Neural cell (in vitro differentiated cells): ENCODE results near the gene ARHGAP30. TPM values are rescaled to one million over a fixed set of nuclear protein-coding genes. Genes with fewer than 3 reads are reported as not detected.
A peak's percentile ranks its signal among the peaks of the same experiment; 100 is the strongest.

Source experiments
- H2AFZ ChIP-seq: fragments of 200-600, 300-800 bp; sonication (generic), shearing (Covaris generic); 2 replicates; pipeline ENCODE4 v1.6.0; 2014; ENCODE audit warnings: low read depth, mild to moderate bottlenecking, antibody characterized with exemption, low read length, moderate library complexity
- H3F3A ChIP-seq: fragments of 200-600 bp; shearing (Covaris generic); 2 replicates; pipeline ENCODE4 v1.6.1; 2016; ENCODE audit warnings: mild to moderate bottlenecking, moderate library complexity, mixed read lengths, antibody characterized with exemption, low read length; ENCODE audit not compliant: insufficient read depth, poor library complexity, severe bottlenecking
- H3K27ac ChIP-seq: fragments of 200-600, 300-800 bp; sonication (generic), shearing (Covaris generic); 2 replicates; pipeline ENCODE4 v1.5.1; 2014; ENCODE audit warnings: mild to moderate bottlenecking, low read length, moderate library complexity
- H3K27me3 ChIP-seq: fragments of 300-800, 200-600 bp; sonication (generic), shearing (Covaris generic); 2 replicates; pipeline ENCODE4 v1.6.0; 2014; ENCODE audit warnings: mild to moderate bottlenecking, low read depth, low read length, moderate library complexity; ENCODE audit not compliant: insufficient read depth
- H3K36me3 ChIP-seq: fragments of 300-800, 200-600 bp; sonication (generic), shearing (Covaris generic); 2 replicates; pipeline ENCODE4 v1.5.1; 2014; ENCODE audit warnings: mild to moderate bottlenecking, antibody characterized with exemption, low read length, moderate library complexity; ENCODE audit not compliant: insufficient read depth
- H3K4me2 ChIP-seq: fragments of 300-800, 200-600 bp; sonication (generic), shearing (Covaris generic); 2 replicates; pipeline ENCODE4 v1.6.0; 2014; ENCODE audit warnings: mild to moderate bottlenecking, low read length
- H3K4me3 ChIP-seq: fragments of 300-800, 200-600 bp; sonication (generic), shearing (Covaris generic); 2 replicates; pipeline ENCODE4 v1.5.1; 2014; ENCODE audit warnings: mild to moderate bottlenecking, low read length, moderate library complexity
- H3K79me2 ChIP-seq: fragments of 200-600 bp; shearing (Covaris generic); replicated peaks from 2 replicates; pipeline ENCODE4 v1.6.0; 2014; ENCODE audit warnings: mild to moderate bottlenecking, low read length, moderate library complexity; ENCODE audit not compliant: insufficient read depth
- H3K9ac ChIP-seq: fragments of 300-800, 200-600 bp; sonication (generic), shearing (Covaris generic); 2 replicates; pipeline ENCODE4 v1.6.1; 2016; ENCODE audit warnings: mild to moderate bottlenecking, low read length, mixed read lengths
- H3K9me2 ChIP-seq: fragments of 200-600 bp; shearing (Covaris generic); 2 replicates; pipeline ENCODE4 v1.6.1; 2016; ENCODE audit warnings: mild to moderate bottlenecking, low read length, mixed read lengths; ENCODE audit not compliant: insufficient read depth
- H3K9me3 ChIP-seq: fragments of 200-600, 300-800 bp; sonication (generic), shearing (Covaris generic); 2 replicates; pipeline ENCODE4 v1.6.1; 2016; ENCODE audit warnings: mild to moderate bottlenecking, mixed run types, low read length, moderate library complexity, mixed read lengths
- H4K20me1 ChIP-seq: fragments of 200-600 bp; shearing (Covaris generic); 2 replicates; pipeline ENCODE4 v1.6.1; 2016; ENCODE audit warnings: mild to moderate bottlenecking, mixed run types; ENCODE audit not compliant: insufficient read depth
- CTCF ChIP-seq: fragments of 450-650 bp; IDR thresholded peaks from 2 replicates; pipeline ENCODE4 v1.5.1; 2014; ENCODE audit warnings: antibody characterized with exemption, mild to moderate bottlenecking, moderate library complexity; ENCODE audit not compliant: poor library complexity, severe bottlenecking
- EP300 ChIP-seq: fragments of 450-650 bp; conservative IDR thresholded peaks from 2 replicates; pipeline ENCODE4 v1.6.1; 2014; ENCODE audit warnings: antibody characterized with exemption, mild to moderate bottlenecking, moderate library complexity; ENCODE audit not compliant: poor library complexity, severe bottlenecking
- EZH2 ChIP-seq: fragments of 200-600, 300-800 bp; shearing (Covaris generic), sonication (generic); IDR thresholded peaks from 2 replicates; pipeline ENCODE4 v1.6.1; 2014; ENCODE audit warnings: antibody characterized with exemption, low read length, borderline replicate concordance, mild to moderate bottlenecking; ENCODE audit not compliant: insufficient read depth, poor library complexity, severe bottlenecking
- MXI1 ChIP-seq: fragments of 450-650 bp; conservative IDR thresholded peaks from 2 replicates; pipeline ENCODE4 v1.6.1; 2014; ENCODE audit warnings: antibody characterized with exemption, mild to moderate bottlenecking; ENCODE audit not compliant: poor library complexity, severe bottlenecking
- POLR2AphosphoS5 ChIP-seq: IDR thresholded peaks from 2 replicates; pipeline ENCODE4 v1.6.1; 2012
- RAD21 ChIP-seq: fragments of 450-650 bp; conservative IDR thresholded peaks from 2 replicates; pipeline ENCODE4 v1.6.1; 2014; ENCODE audit warnings: antibody characterized with exemption, mild to moderate bottlenecking, moderate library complexity
- REST ChIP-seq: IDR thresholded peaks from 2 replicates; pipeline ENCODE4 v1.6.1; 2012; ENCODE audit warnings: borderline replicate concordance
- SMC3 ChIP-seq: fragments of 450-650 bp; conservative IDR thresholded peaks from 2 replicates; pipeline ENCODE4 v1.6.1; 2014; ENCODE audit warnings: antibody characterized with exemption, mild to moderate bottlenecking, moderate library complexity; ENCODE audit not compliant: poor library complexity
- polyA plus RNA-seq: library from polyadenylated mRNA; depleted of rRNA; stranded (reverse); fragments of >200 nt; gene quantifications from 2 replicates; pipeline ENCODE4 v1.2.3, GENCODE V29; 2014

The ARHGAP30 gene
- polyA plus RNA-seq, 1 donor from 2014 or later = not detected

- H4K20me1 ChIP-seq = no peaks in the 10 kb centered on the region
- TF ChIP-seq RAD21 = no peak
- TF ChIP-seq POLR2AphosphoS5 = peak; percentile 4
- peak overlapping the region; percentile 3 for H2AFZ ChIP-seq
- peaks cover 28% of the 10 kb centered on the region for H3K27me3 ChIP-seq
- no peaks in the 10 kb centered on the region for H3K79me2 ChIP-seq
- H3K36me3 ChIP-seq = no peaks in the 10 kb centered on the region
- peak overlapping the region; percentile 71 for H3K4me3 ChIP-seq
- H3F3A ChIP-seq = no peaks in the 10 kb centered on the region
- H3K9me2 ChIP-seq = no peaks in the 10 kb centered on the region
- no peaks in the 10 kb centered on the region for H3K9me3 ChIP-seq
- peak overlapping the region; percentile 11 for H3K9ac ChIP-seq
- peak overlapping the region; percentile 37 for H3K4me2 ChIP-seq
- H3K27ac ChIP-seq = no peak overlapping the region
Observed at GRCh38 chr1:161021165-161021969, 48.3 kb downstream of the ARHGAP30 start.

- H3K36me3 ChIP-seq = no peaks in the 10 kb centered on the region
- no peaks in the 10 kb centered on the region for H3K79me2 ChIP-seq
- TF ChIP-seq CTCF = no peak
- no peak for TF ChIP-seq MXI1
- no peak for TF ChIP-seq EZH2
- TF ChIP-seq EP300 = no peak
- no peak for TF ChIP-seq REST
- no peak for TF ChIP-seq RAD21
- TF ChIP-seq SMC3 = no peak
- no peaks in the 10 kb centered on the region for H3F3A ChIP-seq
- H3K27me3 ChIP-seq = peaks cover 28% of the 10 kb centered on the region
- H3K4me2 ChIP-seq = peak within 1 kb of the TSS; percentile 43
- H2AFZ ChIP-seq = peak within 1 kb of the TSS; percentile 3
- no peaks in the 10 kb centered on the region for H3K9me2 ChIP-seq
- no peak within 1 kb of the TSS for H3K27ac ChIP-seq
- peak within 1 kb of the TSS; percentile 11 for H3K9ac ChIP-seq
- no peaks in the 10 kb centered on the region for H4K20me1 ChIP-seq
- peak within 1 kb of the TSS; percentile 71 for H3K4me3 ChIP-seq
- no peaks in the 10 kb centered on the region for H3K9me3 ChIP-seq
Observed at GRCh38 chr1:161020509-161021164, 49.1 kb downstream of the ARHGAP30 start, which contains the start of gene F11R. F11R (minus strand) TSS chr1:161021152; CDS start chr1:161021073, 79 bp downstream.
